Activated CD8-positive, alpha-beta memory T cell treated with anti-CD3 and anti-CD28 coated beads, Interleukin-2, amount 50 U/mL, for 1 hour (primary cell): ENCODE results near the gene DECR2.

Source experiments
- DNase-seq: peaks from one replicate; pipeline ENCODE4 v3.0.0-alpha.2; 2020; ENCODE audit errors: extremely low read depth

DECR2 gene

GRCh38 chr16:444027-444426 lies 42.3 kb downstream of the DECR2 start:
- DNase-seq = no peak

DNA sequence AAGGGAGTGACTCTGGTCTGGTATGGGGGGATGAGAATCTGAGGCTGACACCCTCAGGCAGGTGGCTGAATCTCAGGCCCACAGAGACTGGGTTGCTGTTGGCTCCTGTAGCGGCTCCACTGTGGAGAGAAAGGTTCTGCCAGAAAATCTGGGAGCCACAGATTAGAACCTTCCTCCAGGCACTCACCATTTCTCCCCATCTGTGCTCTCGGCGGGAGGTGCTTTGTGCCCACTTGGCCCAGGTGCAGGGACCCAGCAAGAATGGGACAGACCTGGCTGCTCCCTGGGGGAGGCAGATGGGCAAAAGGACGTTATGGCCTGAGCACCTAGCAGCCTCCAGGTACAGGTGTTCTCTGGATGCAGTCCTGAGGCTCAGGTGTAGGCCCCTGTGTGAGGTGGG lies 43.9 kb downstream of the DECR2 start:
- no peak for DNase-seq

DNA sequence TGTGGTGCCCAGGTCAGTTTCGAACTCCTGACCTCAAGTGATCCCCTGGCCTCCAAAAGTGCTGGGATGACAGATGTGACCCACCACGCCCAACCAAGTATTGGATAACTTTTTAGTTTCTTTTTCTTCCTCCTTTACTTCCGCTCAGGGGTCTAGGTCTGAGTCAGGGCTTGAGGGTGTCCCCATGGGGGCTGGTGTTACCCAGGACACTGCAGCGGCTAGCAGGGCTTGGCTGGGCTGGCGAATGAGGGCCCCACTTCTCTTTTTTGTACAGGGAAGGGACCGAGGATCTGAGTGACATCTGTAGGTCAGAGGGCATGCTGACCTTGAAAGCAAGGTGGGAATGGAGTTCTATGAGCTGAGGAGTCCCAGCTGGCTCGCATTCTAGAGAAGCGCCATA lies 48.7 kb downstream of the DECR2 start:
- no peak for DNase-seq

GRCh38 chr16:450785-451512 lies 49.3 kb downstream of the DECR2 start:
- no peak for DNase-seq

GRCh38 chr16:454397-454940 lies 52.8 kb downstream of the DECR2 start:
- DNase-seq = no peak

GRCh38 chr16:455453-455852 lies 53.8 kb downstream of the DECR2 start:
- DNase-seq = no peak

- DNase-seq = no peak
Measured at GRCh38 chr16:456891-457483, 55.3 kb downstream of the DECR2 start.

- DNase-seq = no peak
Measured at GRCh38 chr16:457732-458400, 56.2 kb downstream of the DECR2 start.

DNA sequence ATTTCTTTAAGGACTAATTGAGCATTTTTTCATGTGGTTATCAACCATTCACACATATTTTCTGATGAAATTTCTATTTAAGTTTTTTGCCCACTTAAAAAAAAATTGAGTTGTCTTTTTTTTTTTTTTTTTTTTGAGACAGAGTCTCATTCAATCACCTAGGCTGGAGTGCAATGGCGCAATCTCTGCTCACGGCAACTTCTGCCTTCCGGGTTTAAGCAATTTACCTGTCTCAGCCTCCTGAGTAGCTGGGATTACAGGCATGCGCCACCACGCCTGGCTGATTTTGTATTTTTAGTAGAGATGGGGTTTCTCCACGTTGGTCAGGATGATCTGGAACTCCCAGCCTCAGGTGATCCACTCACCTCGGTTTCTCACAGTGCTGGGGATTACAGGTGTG lies 58.1 kb downstream of the DECR2 start:
- DNase-seq = no peak

GRCh38 chr16:460787-461186 lies 59.1 kb downstream of the DECR2 start:
- no peak for DNase-seq
